ENCODE data around the gene FOXN3. TPM values are rescaled to one million over a fixed set of nuclear protein-coding genes. Genes with fewer than 3 reads are reported as not detected.

The FOXN3 gene
- polyA plus RNA-seq, 4 donors = 22.0 to 47.3 (median 43.3) TPM

- Histone ChIP-seq H3K4me3 (ENCODE audit: low read depth in 1 of 3, low read length in 3 of 3) (no peak overlapping the region), H3K27ac (ENCODE audit: low read depth in 1 of 3, low read length in 2 of 3) (no peak overlapping the region), H3K27me3 (ENCODE audit: control insufficient read depth in 3 of 3, insufficient read depth in 3 of 3, low read length in 3 of 3) (no peaks in the 10 kb centered on the region), H3K4me1 (ENCODE audit: control insufficient read depth in 3 of 3, insufficient read depth in 2 of 3, low read depth in 1 of 3, low read length in 2 of 3) (no peaks in the 10 kb centered on the region), H3K9me3 (ENCODE audit: control insufficient read depth in 2 of 2, insufficient read depth in 1 of 2, low read depth in 1 of 2, low read length in 1 of 2) (no peaks in the 10 kb centered on the region), H3K36me3 (ENCODE audit: control insufficient read depth in 3 of 3, insufficient read depth in 2 of 3, low read depth in 1 of 3, low read length in 3 of 3) (peaks cover 0 to 14% (median 0%) of the 10 kb centered on the region in 3 donors)
- WGBS, 3 donors = 79 to 85% (median 85%) methylated on average over 11 of the region's 11 CpGs
- FAIRE-seq (no peak), DNase-seq (no peak)
These were observed 86.6 kb downstream of the FOXN3 start for GRCh38 chr14:89330236-89331002.

- WGBS, 3 donors = 62 to 68% (median 67%) methylated on average over 5 of the region's 5 CpGs
- H3K4me1 ChIP-seq (ENCODE audit: control insufficient read depth in 3 of 3, insufficient read depth in 2 of 3, low read depth in 1 of 3, low read length in 2 of 3) = peaks cover 0 to 2% (median 0%) of the 10 kb centered on the region in 3 donors
- no peak for FAIRE-seq
These were observed 89.2 kb downstream of the FOXN3 start for GRCh38 chr14:89327771-89328212.

GRCh38 chr14:89325959-89326358, 91.1 kb downstream of the FOXN3 start:
- Histone ChIP-seq H3K9me3 (ENCODE audit: control insufficient read depth in 2 of 2, insufficient read depth in 1 of 2, low read depth in 1 of 2, low read length in 1 of 2) (no peaks in the 10 kb centered on the region), H3K27me3 (ENCODE audit: control insufficient read depth in 3 of 3, insufficient read depth in 3 of 3, low read length in 3 of 3) (no peaks in the 10 kb centered on the region), H3K36me3 (ENCODE audit: control insufficient read depth in 3 of 3, insufficient read depth in 2 of 3, low read depth in 1 of 3, low read length in 3 of 3) (peaks cover 0 to 21% (median 2%) of the 10 kb centered on the region in 3 donors), H3K27ac (ENCODE audit: low read depth in 1 of 3, low read length in 2 of 3) (no peak overlapping the region), H3K4me1 (ENCODE audit: control insufficient read depth in 3 of 3, insufficient read depth in 2 of 3, low read depth in 1 of 3, low read length in 2 of 3) (peaks cover 0 to 8% (median 2%) of the 10 kb centered on the region in 3 donors), H3K4me3 (ENCODE audit: low read depth in 1 of 3, low read length in 3 of 3) (no peak overlapping the region)
- FAIRE-seq = no peak
- 71 to 83% (median 72%) methylated on average over 4 of the region's 4 CpGs for WGBS, 3 donors
- no peak for DNase-seq

More at GRCh38 chr14:89327771-89328212, 89.2 kb downstream of the FOXN3 start:
- Histone ChIP-seq H3K27ac (ENCODE audit: low read depth in 1 of 3, low read length in 2 of 3) (no peak overlapping the region), H3K4me3 (ENCODE audit: low read depth in 1 of 3, low read length in 3 of 3) (no peak overlapping the region), H3K36me3 (ENCODE audit: control insufficient read depth in 3 of 3, insufficient read depth in 2 of 3, low read depth in 1 of 3, low read length in 3 of 3) (peaks cover 0 to 21% (median 2%) of the 10 kb centered on the region in 3 donors), H3K9me3 (ENCODE audit: control insufficient read depth in 2 of 2, insufficient read depth in 1 of 2, low read depth in 1 of 2, low read length in 1 of 2) (no peaks in the 10 kb centered on the region), H3K27me3 (ENCODE audit: control insufficient read depth in 3 of 3, insufficient read depth in 3 of 3, low read length in 3 of 3) (no peaks in the 10 kb centered on the region)
- no peak for DNase-seq

GRCh38 chr14:89325299-89325883, 91.6 kb downstream of the FOXN3 start:
- Histone ChIP-seq H3K9me3 (ENCODE audit: control insufficient read depth in 2 of 2, insufficient read depth in 1 of 2, low read depth in 1 of 2, low read length in 1 of 2) (no peaks in the 10 kb centered on the region), H3K27me3 (ENCODE audit: control insufficient read depth in 3 of 3, insufficient read depth in 3 of 3, low read length in 3 of 3) (no peaks in the 10 kb centered on the region), H3K4me3 (ENCODE audit: low read depth in 1 of 3, low read length in 3 of 3) (no peak overlapping the region), H3K27ac (ENCODE audit: low read depth in 1 of 3, low read length in 2 of 3) (no peak overlapping the region), H3K36me3 (ENCODE audit: control insufficient read depth in 3 of 3, insufficient read depth in 2 of 3, low read depth in 1 of 3, low read length in 3 of 3) (peaks cover 0 to 18% (median 2%) of the 10 kb centered on the region in 3 donors), H3K4me1 (ENCODE audit: control insufficient read depth in 3 of 3, insufficient read depth in 2 of 3, low read depth in 1 of 3, low read length in 2 of 3) (peaks cover 0 to 8% (median 2%) of the 10 kb centered on the region in 3 donors)
- 88 to 95% methylated on average over 1 to 2 of the region's 2 CpGs; no CpG with 5 or more reads in 1 of the 3 donors for WGBS, 3 donors
- DNase-seq (no peak), FAIRE-seq (no peak)

- H3K4me3 ChIP-seq (ENCODE audit: low read depth in 1 of 3, low read length in 3 of 3) = no peak overlapping the region
- peaks cover 0 to 8% (median 2%) of the 10 kb centered on the region in 3 donors for H3K4me1 ChIP-seq (ENCODE audit: control insufficient read depth in 3 of 3, insufficient read depth in 2 of 3, low read depth in 1 of 3, low read length in 2 of 3)
- H3K36me3 ChIP-seq (ENCODE audit: control insufficient read depth in 3 of 3, insufficient read depth in 2 of 3, low read depth in 1 of 3, low read length in 3 of 3) = peaks cover 0 to 14% (median 2%) of the 10 kb centered on the region in 3 donors
- H3K27ac ChIP-seq (ENCODE audit: low read depth in 1 of 3, low read length in 2 of 3) = no peak overlapping the region
- WGBS, 3 donors = 89 to 94% (median 94%) methylated on average over 8 to 9 of the region's 9 CpGs
- H3K27me3 ChIP-seq (ENCODE audit: control insufficient read depth in 3 of 3, insufficient read depth in 3 of 3, low read length in 3 of 3) = no peaks in the 10 kb centered on the region
- H3K9me3 ChIP-seq (ENCODE audit: control insufficient read depth in 2 of 2, insufficient read depth in 1 of 2, low read depth in 1 of 2, low read length in 1 of 2) = no peaks in the 10 kb centered on the region
- FAIRE-seq (no peak), DNase-seq (no peak)
These were observed 92.3 kb downstream of the FOXN3 start for GRCh38 chr14:89324501-89325298.

- H3K36me3 ChIP-seq (ENCODE audit: control insufficient read depth in 3 of 3, insufficient read depth in 2 of 3, low read depth in 1 of 3, low read length in 3 of 3) = peaks cover 0 to 24% (median 8%) of the 10 kb centered on the region in 3 donors
- no peak for FAIRE-seq
- H3K4me3 ChIP-seq (ENCODE audit: low read depth in 1 of 3, low read length in 3 of 3) = no peak overlapping the region
- no peak overlapping the region for H3K27ac ChIP-seq (ENCODE audit: low read depth in 1 of 3, low read length in 2 of 3)
- 53 to 75% (median 74%) methylated on average over 6 of the region's 6 CpGs for WGBS, 3 donors
- DNase-seq = no peak
- peaks cover 0 to 8% (median 2%) of the 10 kb centered on the region in 3 donors for H3K4me1 ChIP-seq (ENCODE audit: control insufficient read depth in 3 of 3, insufficient read depth in 2 of 3, low read depth in 1 of 3, low read length in 2 of 3)
- no peaks in the 10 kb centered on the region for H3K27me3 ChIP-seq (ENCODE audit: control insufficient read depth in 3 of 3, insufficient read depth in 3 of 3, low read length in 3 of 3)
- H3K9me3 ChIP-seq (ENCODE audit: control insufficient read depth in 2 of 2, insufficient read depth in 1 of 2, low read depth in 1 of 2, low read length in 1 of 2) = peaks cover 0 to 3% of the 10 kb centered on the region in 2 donors
These were observed 96.5 kb downstream of the FOXN3 start for GRCh38 chr14:89320381-89321000.

- H3K4me3 ChIP-seq (ENCODE audit: low read depth in 1 of 3, low read length in 3 of 3) = no peak overlapping the region
- peaks cover 0 to 24% (median 10%) of the 10 kb centered on the region in 3 donors for H3K36me3 ChIP-seq (ENCODE audit: control insufficient read depth in 3 of 3, insufficient read depth in 2 of 3, low read depth in 1 of 3, low read length in 3 of 3)
- peaks cover 0 to 3% of the 10 kb centered on the region in 2 donors for H3K9me3 ChIP-seq (ENCODE audit: control insufficient read depth in 2 of 2, insufficient read depth in 1 of 2, low read depth in 1 of 2, low read length in 1 of 2)
- no peak for FAIRE-seq
- DNase-seq = no peak
- H3K4me1 ChIP-seq (ENCODE audit: control insufficient read depth in 3 of 3, insufficient read depth in 2 of 3, low read depth in 1 of 3, low read length in 2 of 3) = peaks cover 0 to 8% (median 2%) of the 10 kb centered on the region in 3 donors
- H3K27me3 ChIP-seq (ENCODE audit: control insufficient read depth in 3 of 3, insufficient read depth in 3 of 3, low read length in 3 of 3) = no peaks in the 10 kb centered on the region
- no peak overlapping the region for H3K27ac ChIP-seq (ENCODE audit: low read depth in 1 of 3, low read length in 2 of 3)
- WGBS, 3 donors = 95 to 99% (median 98%) methylated on average over 4 of the region's 4 CpGs
These were observed 97.3 kb downstream of the FOXN3 start for GRCh38 chr14:89319687-89320086.

All from small intestine (tissue), 7 donors.